ENCODE measurements around the gene PGLYRP1.

The PGLYRP1 gene

DNA sequence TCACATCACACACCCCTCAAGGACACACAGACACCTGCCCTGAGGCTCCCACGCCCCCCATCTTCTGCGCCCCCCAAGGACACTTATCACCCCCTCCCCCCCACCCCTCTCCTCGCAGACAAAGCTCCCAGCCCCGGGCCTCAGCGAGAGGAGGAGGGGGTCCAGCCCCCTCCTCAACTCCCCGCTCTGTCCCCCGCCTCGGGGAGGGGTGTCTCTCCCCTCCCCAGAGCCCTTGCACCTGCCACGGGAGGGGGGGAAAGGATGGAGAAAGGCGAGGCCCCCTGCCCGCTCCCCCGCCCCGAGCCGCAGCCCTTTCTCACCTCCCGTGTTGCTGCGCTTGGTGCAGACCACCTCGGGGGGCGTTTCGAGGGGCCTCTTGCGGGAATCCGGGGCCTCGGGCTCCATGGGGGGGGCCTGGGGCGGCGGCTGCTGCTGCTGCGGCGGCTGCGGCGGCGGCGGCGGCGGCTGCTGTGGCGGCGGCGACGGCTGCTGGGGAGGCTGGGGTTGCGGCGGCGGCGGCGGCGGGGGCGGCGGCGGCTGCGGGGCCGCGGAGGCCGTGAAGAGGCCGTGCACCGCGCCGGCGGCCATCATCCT is 49.8 kb downstream of the PGLYRP1 start:
- Histone ChIP-seq H3K9me3 (ENCODE audit: control insufficient read depth, insufficient read depth, low read depth, low read length) (no peaks in the 10 kb centered on the region), H3K4me3 (ENCODE audit: low read depth, low read length) (peak overlapping the region; percentile 17), H3K27ac (ENCODE audit: extremely low read depth, low read depth, low read length) (no peak overlapping the region), H3K36me3 (ENCODE audit: control insufficient read depth in 2 of 2, insufficient read depth in 1 of 2, low read length in 2 of 2) (no peaks in the 10 kb centered on the region), H3K4me1 (ENCODE audit: control insufficient read depth, insufficient read depth, low read length) (no peaks in the 10 kb centered on the region)
- ChIA-PET CTCF (no interaction called here), POLR2A (no interaction called here)
- TF ChIP-seq, protein P1, sequence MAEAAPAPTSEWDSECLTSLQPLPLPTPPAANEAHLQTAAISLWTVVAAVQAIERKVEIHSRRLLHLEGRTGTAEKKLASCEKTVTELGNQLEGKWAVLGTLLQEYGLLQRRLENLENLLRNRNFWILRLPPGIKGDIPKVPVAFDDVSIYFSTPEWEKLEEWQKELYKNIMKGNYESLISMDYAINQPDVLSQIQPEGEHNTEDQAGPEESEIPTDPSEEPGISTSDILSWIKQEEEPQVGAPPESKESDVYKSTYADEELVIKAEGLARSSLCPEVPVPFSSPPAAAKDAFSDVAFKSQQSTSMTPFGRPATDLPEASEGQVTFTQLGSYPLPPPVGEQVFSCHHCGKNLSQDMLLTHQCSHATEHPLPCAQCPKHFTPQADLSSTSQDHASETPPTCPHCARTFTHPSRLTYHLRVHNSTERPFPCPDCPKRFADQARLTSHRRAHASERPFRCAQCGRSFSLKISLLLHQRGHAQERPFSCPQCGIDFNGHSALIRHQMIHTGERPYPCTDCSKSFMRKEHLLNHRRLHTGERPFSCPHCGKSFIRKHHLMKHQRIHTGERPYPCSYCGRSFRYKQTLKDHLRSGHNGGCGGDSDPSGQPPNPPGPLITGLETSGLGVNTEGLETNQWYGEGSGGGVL (tag by site-specific recombination; IDR thresholded peaks at IDR 0.05): peak; percentile 48; the same call in 1 of the 2 replicates
- TF ChIP-seq, protein P2, sequence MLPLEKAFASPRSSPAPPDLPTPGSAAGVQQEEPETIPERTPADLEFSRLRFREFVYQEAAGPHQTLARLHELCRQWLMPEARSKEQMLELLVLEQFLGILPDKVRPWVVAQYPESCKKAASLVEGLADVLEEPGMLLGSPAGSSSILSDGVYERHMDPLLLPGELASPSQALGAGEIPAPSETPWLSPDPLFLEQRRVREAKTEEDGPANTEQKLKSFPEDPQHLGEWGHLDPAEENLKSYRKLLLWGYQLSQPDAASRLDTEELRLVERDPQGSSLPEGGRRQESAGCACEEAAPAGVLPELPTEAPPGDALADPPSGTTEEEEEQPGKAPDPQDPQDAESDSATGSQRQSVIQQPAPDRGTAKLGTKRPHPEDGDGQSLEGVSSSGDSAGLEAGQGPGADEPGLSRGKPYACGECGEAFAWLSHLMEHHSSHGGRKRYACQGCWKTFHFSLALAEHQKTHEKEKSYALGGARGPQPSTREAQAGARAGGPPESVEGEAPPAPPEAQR (tag by site-specific recombination; IDR thresholded peaks at IDR 0.05): 0 out of 2 replicates have a peak, but pooled peaks have one; percentile 5
- TF ChIP-seq ZNF596 (tag by site-specific recombination; IDR thresholded peaks at IDR 0.05) (no peak), ZXDB (tag by site-specific recombination; IDR thresholded peaks at IDR 0.05) (no peak), HOXA7 (CRISPR knock-in tag; IDR thresholded peaks at IDR 0.05; ENCODE audit: borderline replicate concordance) (no peak)

DNA sequence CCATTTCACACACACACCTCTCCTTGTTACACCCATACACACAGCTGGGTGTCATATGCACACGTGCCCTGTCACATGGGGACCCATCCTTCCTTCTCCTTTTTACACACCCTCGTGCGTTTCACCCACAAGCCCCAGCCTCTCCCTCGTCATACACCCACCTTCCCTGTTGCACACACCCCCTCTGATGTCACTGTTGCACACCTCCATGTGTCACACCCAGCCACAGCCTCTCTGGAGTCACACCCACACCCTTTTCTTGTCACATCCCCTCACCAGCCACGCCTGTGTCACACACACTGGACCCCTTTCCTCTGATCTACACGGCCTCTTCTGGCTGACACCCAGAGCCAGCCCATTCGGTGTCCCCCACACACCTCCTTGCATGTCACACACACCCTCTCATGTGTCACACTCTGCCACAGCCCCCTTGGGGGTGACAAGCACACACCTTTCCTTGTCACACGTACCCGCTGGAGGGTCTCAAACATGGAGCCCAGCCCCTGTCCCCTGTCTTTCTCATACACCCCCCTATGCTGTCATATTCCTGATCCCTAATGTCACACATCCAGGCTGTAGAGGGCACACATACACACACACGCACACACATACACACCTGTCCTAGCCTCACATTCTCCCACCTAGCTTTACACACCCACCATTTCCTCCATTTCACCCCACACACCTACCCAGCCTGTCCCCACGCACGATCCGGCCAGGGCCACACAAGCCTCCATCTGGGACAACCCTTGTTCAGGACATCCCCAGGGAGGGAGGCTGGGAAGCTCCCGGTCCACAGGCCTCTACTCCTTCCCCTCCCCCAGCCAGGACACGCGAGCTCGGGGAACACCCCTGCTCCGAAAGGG is 50.5 kb downstream of the PGLYRP1 start:
- Histone ChIP-seq H3K4me3 (ENCODE audit: low read depth, low read length) (no peak overlapping the region), H3K36me3 (ENCODE audit: control insufficient read depth in 2 of 2, insufficient read depth in 1 of 2, low read length in 2 of 2) (no peaks in the 10 kb centered on the region), H3K9me3 (ENCODE audit: control insufficient read depth, insufficient read depth, low read depth, low read length) (no peaks in the 10 kb centered on the region), H3K27ac (ENCODE audit: extremely low read depth, low read depth, low read length) (no peak overlapping the region), H3K4me1 (ENCODE audit: control insufficient read depth, insufficient read depth, low read length) (no peaks in the 10 kb centered on the region)
- ChIA-PET POLR2A (no interaction called here), CTCF (interaction anchor here (0.6 kb wide), 1 partner anchor 109 kb away, joined by 4 read pairs; the partner anchor contains the start of gene SYMPK)
- TF ChIP-seq ZNF624 (tag by site-specific recombination; IDR thresholded peaks at IDR 0.05) (no peak), ZNF701 (tag by site-specific recombination; IDR thresholded peaks at IDR 0.05) (no peak), ZNF302 (tag by site-specific recombination; IDR thresholded peaks at IDR 0.05; ENCODE audit: low read depth) (no peak), ZNF112 (tag by site-specific recombination; IDR thresholded peaks at IDR 0.05) (no peak), ZNF510 (tag by site-specific recombination; IDR thresholded peaks at IDR 0.05; ENCODE audit: insufficient replicate concordance) (no peak), ZNF785 (tag by site-specific recombination; IDR thresholded peaks at IDR 0.05) (no peak; the same call in 1 of the 2 replicates), ZNF654 (tag by site-specific recombination; IDR thresholded peaks at IDR 0.05; ENCODE audit: low read depth) (no peak), ZNF146 (tag by site-specific recombination; IDR thresholded peaks at IDR 0.05) (no peak), ZNF670 (tag by site-specific recombination; IDR thresholded peaks at IDR 0.05; ENCODE audit: low read depth) (no peak), ZBTB8A (tag by site-specific recombination; IDR thresholded peaks at IDR 0.05) (no peak), ZFP69B (tag by site-specific recombination; IDR thresholded peaks at IDR 0.05) (peak; percentile 29; the same call in 1 of the 2 replicates), OVOL3 (tag by site-specific recombination; IDR thresholded peaks at IDR 0.05) (no peak), ZXDB (tag by site-specific recombination; IDR thresholded peaks at IDR 0.05) (no peak), ZNF658 (tag by site-specific recombination; IDR thresholded peaks at IDR 0.05) (no peak)
- TF ChIP-seq, protein P2 (tag by site-specific recombination; IDR thresholded peaks at IDR 0.05): peak; percentile 53; the same call in 1 of the 2 replicates
- TF ChIP-seq, protein P3, sequence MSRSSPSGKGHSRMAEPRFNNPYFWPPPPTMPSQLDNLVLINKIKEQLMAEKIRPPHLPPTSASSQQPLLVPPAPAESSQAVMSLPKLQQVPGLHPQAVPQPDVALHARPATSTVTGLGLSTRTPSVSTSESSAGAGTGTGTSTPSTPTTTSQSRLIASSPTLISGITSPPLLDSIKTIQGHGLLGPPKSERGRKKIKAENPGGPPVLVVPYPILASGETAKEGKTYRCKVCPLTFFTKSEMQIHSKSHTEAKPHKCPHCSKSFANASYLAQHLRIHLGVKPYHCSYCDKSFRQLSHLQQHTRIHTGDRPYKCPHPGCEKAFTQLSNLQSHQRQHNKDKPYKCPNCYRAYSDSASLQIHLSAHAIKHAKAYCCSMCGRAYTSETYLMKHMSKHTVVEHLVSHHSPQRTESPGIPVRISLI (tag by site-specific recombination; IDR thresholded peaks at IDR 0.05): no peak
- TF ChIP-seq, protein P4, sequence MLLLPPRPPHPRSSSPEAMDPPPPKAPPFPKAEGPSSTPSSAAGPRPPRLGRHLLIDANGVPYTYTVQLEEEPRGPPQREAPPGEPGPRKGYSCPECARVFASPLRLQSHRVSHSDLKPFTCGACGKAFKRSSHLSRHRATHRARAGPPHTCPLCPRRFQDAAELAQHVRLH (tag by site-specific recombination; IDR thresholded peaks at IDR 0.05): no peak
- TF ChIP-seq, protein P5, sequence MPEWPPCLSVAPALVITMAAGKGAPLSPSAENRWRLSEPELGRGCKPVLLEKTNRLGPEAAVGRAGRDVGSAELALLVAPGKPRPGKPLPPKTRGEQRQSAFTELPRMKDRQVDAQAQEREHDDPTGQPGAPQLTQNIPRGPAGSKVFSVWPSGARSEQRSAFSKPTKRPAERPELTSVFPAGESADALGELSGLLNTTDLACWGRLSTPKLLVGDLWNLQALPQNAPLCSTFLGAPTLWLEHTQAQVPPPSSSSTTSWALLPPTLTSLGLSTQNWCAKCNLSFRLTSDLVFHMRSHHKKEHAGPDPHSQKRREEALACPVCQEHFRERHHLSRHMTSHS (tag by site-specific recombination; IDR thresholded peaks at IDR 0.05): no peak
- TF ChIP-seq, protein P6, sequence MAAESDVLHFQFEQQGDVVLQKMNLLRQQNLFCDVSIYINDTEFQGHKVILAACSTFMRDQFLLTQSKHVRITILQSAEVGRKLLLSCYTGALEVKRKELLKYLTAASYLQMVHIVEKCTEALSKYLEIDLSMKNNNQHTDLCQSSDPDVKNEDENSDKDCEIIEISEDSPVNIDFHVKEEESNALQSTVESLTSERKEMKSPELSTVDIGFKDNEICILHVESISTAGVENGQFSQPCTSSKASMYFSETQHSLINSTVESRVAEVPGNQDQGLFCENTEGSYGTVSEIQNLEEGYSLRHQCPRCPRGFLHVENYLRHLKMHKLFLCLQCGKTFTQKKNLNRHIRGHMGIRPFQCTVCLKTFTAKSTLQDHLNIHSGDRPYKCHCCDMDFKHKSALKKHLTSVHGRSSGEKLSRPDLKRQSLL (tag by site-specific recombination; IDR thresholded peaks at IDR 0.05): no peak
- TF ChIP-seq, protein P7, sequence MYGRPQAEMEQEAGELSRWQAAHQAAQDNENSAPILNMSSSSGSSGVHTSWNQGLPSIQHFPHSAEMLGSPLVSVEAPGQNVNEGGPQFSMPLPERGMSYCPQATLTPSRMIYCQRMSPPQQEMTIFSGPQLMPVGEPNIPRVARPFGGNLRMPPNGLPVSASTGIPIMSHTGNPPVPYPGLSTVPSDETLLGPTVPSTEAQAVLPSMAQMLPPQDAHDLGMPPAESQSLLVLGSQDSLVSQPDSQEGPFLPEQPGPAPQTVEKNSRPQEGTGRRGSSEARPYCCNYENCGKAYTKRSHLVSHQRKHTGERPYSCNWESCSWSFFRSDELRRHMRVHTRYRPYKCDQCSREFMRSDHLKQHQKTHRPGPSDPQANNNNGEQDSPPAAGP (tag by site-specific recombination; IDR thresholded peaks at IDR 0.05): peak; percentile 83

All from HEK293 (cell line).